Activated CD8-positive, alpha-beta T cell treated with anti-CD3 and anti-CD28 coated beads for 36 hours (primary cell): Measurements from ENCODE around the gene ATG9A. TPM values are rescaled to one million over a fixed set of nuclear protein-coding genes. Genes with fewer than 3 reads are reported as not detected.
"Not testable (repeated sequence)": the region's sequence is repeated elsewhere in the genome, so short reads cannot be mapped to it uniquely, and the experiment has no call there.

Source experiments
- ATAC-seq: fragments of 200-7000 bp; cut with Tn5 transposase; one replicate; pipeline ENCODE4 v1.10.0; 2021; ENCODE audit warnings: mild to moderate bottlenecking, moderate library complexity
- CTCF ChIA-PET: fragments of 350-600 bp; sonication (Branson Sonifier 250); formaldehyde crosslinking; loops from one replicate; lab custom pipeline; 2021; ENCODE audit warnings: antibody characterized with exemption; lab: Charles Lee
- POLR2A ChIA-PET: fragments of 350-600 bp; sonication (Branson Sonifier 250); formaldehyde crosslinking; loops from one replicate; lab custom pipeline; 2021; ENCODE audit warnings: antibody characterized with exemption; lab: Charles Lee
- DNase-seq: peaks from one replicate; pipeline ENCODE4 v3.0.0-alpha.2; 2020
- H3K27ac Mint-ChIP-seq: one replicate; pipeline ENCODE4 v1.8.0; 2021; ENCODE audit warnings: mild to moderate bottlenecking, mixed read lengths
- H3K27me3 Mint-ChIP-seq: one replicate; pipeline ENCODE4 v1.8.0; 2021; ENCODE audit warnings: mixed read lengths
- H3K36me3 Mint-ChIP-seq: one replicate; pipeline ENCODE4 v1.8.0; 2021; ENCODE audit warnings: low read depth, mixed read lengths
- H3K4me1 Mint-ChIP-seq: one replicate; pipeline ENCODE4 v1.8.0; 2021; ENCODE audit warnings: low read depth, mixed read lengths
- H3K4me3 Mint-ChIP-seq: one replicate; pipeline ENCODE4 v1.8.0; 2021; ENCODE audit warnings: mild to moderate bottlenecking, moderate library complexity, mixed read lengths
- H3K9me3 Mint-ChIP-seq: one replicate; pipeline ENCODE4 v1.8.0; 2021; ENCODE audit warnings: mixed read lengths
- intact Hi-C: fragments of 100-400 bp; cut with micrococcal nuclease; formaldehyde crosslinking; loops from one replicate; pipeline ENCODE4 v1.10.0; 2022
- total RNA-seq, 2 experiments: library from RNA; stranded (reverse); gene quantifications; one replicate each; pipeline ENCODE4 v1.2.3, GENCODE V29; 2021
- TF ChIP-seq, protein P1 (sequence below): fragments of 200-600 bp; IDR thresholded peaks from one replicate; pipeline ENCODE4 v1.8.0; 2022; ENCODE audit warnings: antibody characterized with exemption, mild to moderate bottlenecking

Gene ATG9A
- total RNA-seq, 2 experiments from 2014 or later = 54.8 to 58.7 TPM

DNA sequence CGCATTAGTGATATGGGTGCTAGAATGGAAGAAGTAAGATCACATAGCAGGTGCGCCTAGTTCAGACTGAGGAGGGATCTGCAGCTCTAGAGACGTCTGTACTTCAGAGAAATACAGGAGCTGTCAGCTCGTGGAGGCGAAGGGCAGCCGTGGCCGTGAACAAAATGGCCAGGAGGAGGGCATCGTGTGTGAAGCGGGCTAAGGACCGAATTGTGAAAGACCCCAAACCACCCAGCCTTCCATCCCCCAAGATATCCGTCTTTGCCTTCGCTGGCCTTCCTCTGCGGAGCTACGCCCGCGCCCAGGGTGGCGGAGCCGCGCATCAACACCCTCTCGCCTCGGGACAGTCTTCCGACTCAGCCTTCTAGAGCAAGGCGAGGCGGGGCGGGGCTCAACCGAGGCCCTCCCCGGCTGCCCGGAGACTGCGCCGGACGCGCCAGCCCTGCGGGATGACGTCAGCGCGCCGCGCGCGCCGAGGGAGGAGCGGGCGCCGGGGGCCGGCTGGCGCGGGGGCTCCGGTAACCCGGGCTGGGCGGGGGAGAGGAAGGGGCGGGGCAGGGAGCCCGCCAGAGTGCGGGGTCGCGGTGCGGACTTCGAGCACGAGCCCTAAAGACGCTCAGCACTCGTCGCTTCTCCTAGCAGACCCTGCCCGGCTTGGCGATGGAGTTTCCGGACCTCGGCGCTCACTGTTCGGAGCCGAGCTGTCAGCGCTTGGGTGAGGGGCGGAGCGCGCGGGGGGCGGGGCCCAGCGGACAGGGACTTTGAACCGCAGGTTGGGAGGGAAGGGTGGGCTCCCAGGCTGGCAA is 22.9 kb downstream of the ATG9A start, which contains the start of gene ZFAND2B:
Gene ZFAND2B, plus strand, starts transcription at position 455 of the 806 bp plus-strand sequence. Its CDS starts 206 bp downstream, at position 661.
- peaks cover 27% of the 10 kb centered on the region for H3K36me3 Mint-ChIP-seq
- H3K9me3 Mint-ChIP-seq = peaks cover 7% of the 10 kb centered on the region
- ATAC-seq (peak; percentile 93), DNase-seq (peak; percentile 96)
- H3K4me1 Mint-ChIP-seq = peaks cover 41% of the 10 kb centered on the region
- peak within 1 kb of the TSS; percentile 96 for H3K27ac Mint-ChIP-seq
- no peaks in the 10 kb centered on the region for H3K27me3 Mint-ChIP-seq
- CTCF ChIA-PET = interaction anchor here (0.7 to 4.4 kb wide), 17 partner anchors 11 to 309 kb away, joined by 3 to 21 read pairs (median 4); partner anchors contain the start of genes ABCB6, ANKZF1, ATG9A and CNPPD1
- peak within 1 kb of the TSS; percentile 90 for H3K4me3 Mint-ChIP-seq
- POLR2A ChIA-PET = interaction anchor here (0.6 to 4.1 kb wide), 15 partner anchors 10 to 915 kb away, joined by 3 to 31 read pairs (median 4); partner anchors contain the start of genes ABCB6, CNPPD1, DNAJB2 and GLB1L
- intact Hi-C loops = loop anchor here (5.0 kb wide), 1 partner anchor 34 kb away; the partner anchor contains the start of gene SLC23A3
- TF ChIP-seq, protein P1, sequence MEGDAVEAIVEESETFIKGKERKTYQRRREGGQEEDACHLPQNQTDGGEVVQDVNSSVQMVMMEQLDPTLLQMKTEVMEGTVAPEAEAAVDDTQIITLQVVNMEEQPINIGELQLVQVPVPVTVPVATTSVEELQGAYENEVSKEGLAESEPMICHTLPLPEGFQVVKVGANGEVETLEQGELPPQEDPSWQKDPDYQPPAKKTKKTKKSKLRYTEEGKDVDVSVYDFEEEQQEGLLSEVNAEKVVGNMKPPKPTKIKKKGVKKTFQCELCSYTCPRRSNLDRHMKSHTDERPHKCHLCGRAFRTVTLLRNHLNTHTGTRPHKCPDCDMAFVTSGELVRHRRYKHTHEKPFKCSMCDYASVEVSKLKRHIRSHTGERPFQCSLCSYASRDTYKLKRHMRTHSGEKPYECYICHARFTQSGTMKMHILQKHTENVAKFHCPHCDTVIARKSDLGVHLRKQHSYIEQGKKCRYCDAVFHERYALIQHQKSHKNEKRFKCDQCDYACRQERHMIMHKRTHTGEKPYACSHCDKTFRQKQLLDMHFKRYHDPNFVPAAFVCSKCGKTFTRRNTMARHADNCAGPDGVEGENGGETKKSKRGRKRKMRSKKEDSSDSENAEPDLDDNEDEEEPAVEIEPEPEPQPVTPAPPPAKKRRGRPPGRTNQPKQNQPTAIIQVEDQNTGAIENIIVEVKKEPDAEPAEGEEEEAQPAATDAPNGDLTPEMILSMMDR = no peak

DNA sequence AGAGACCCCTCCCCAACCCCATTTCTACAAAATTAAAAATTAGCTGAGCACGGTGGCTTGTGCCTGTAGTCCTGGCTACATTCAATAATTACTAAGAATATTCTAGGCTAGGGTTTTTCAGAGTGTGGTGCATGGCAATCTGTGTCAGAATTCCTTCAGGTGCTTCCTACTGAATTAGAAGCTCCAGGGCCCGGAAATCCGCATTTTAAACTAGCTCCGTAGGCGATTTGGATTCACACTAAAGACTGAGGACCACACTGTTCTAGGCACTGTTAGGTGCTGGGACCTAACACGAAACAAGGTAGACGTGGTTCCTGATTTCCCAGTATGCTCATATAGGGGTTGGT is 23.5 kb downstream of the ATG9A start:
- H3K4me3 Mint-ChIP-seq = peak overlapping the region; percentile 90
- ChIA-PET CTCF (interaction anchor here (0.8 to 4.4 kb wide), 15 partner anchors 10 to 308 kb away, joined by 3 to 21 read pairs (median 4); partner anchors contain the start of genes ABCB6, ANKZF1, ATG9A and CNPPD1), POLR2A (interaction anchor here (0.8 to 4.1 kb wide), 14 partner anchors 9 to 915 kb away, joined by 3 to 31 read pairs (median 4); partner anchors contain the start of genes ABCB6, CNPPD1, DNAJB2 and GLB1L)
- intact Hi-C loops = loop anchor here (5.0 kb wide), 1 partner anchor 34 kb away; the partner anchor contains the start of gene SLC23A3
- no peaks in the 10 kb centered on the region for H3K27me3 Mint-ChIP-seq
- peak overlapping the region; percentile 96 for H3K27ac Mint-ChIP-seq
- peaks cover 9% of the 10 kb centered on the region for H3K9me3 Mint-ChIP-seq
- H3K4me1 Mint-ChIP-seq = peaks cover 37% of the 10 kb centered on the region
- ATAC-seq (no peak), DNase-seq (no peak)
- H3K36me3 Mint-ChIP-seq = peaks cover 23% of the 10 kb centered on the region
- TF ChIP-seq, protein P1 = no peak

DNA sequence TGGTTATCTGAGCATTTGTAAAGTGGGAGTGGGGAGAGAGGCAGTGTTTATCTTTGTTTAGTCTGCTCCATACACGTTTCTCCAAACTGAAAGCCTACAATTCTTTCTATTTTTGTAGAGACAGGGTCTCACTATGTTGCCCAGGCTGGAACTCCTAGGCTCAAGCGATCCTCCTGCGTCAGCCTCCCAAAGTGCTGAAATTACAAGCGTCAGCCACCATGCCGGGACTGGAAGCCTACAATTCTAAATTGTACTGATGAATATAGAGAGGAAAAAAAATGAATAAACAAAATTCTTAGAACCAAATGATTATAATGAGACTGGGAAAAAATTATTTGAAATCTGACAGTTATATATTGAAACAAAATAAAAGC is 24.3 kb downstream of the ATG9A start:
- intact Hi-C loops = loop anchor here (5.0 kb wide), 1 partner anchor 33 kb away; the partner anchor contains the start of gene SLC23A3
- H3K36me3 Mint-ChIP-seq = peaks cover 19% of the 10 kb centered on the region
- H3K27ac Mint-ChIP-seq = peak overlapping the region; percentile 44
- ChIA-PET POLR2A (interaction anchor here (1.1 to 3.2 kb wide), 5 partner anchors 8 to 50 kb away, joined by 3 to 27 read pairs (median 4); partner anchors contain the start of genes ABCB6 and CNPPD1), CTCF (interaction anchor here (0.9 to 2.3 kb wide), 3 partner anchors 13 to 90 kb away, joined by 4 to 17 read pairs (median 7); no protein-coding TSS in a partner anchor)
- no peak for DNase-seq
- TF ChIP-seq, protein P1 = no peak
- peaks cover 39% of the 10 kb centered on the region for H3K4me1 Mint-ChIP-seq
- no peaks in the 10 kb centered on the region for H3K27me3 Mint-ChIP-seq
- peaks cover 10% of the 10 kb centered on the region for H3K9me3 Mint-ChIP-seq
- ATAC-seq = no peak
- H3K4me3 Mint-ChIP-seq = peak overlapping the region; percentile 90

DNA sequence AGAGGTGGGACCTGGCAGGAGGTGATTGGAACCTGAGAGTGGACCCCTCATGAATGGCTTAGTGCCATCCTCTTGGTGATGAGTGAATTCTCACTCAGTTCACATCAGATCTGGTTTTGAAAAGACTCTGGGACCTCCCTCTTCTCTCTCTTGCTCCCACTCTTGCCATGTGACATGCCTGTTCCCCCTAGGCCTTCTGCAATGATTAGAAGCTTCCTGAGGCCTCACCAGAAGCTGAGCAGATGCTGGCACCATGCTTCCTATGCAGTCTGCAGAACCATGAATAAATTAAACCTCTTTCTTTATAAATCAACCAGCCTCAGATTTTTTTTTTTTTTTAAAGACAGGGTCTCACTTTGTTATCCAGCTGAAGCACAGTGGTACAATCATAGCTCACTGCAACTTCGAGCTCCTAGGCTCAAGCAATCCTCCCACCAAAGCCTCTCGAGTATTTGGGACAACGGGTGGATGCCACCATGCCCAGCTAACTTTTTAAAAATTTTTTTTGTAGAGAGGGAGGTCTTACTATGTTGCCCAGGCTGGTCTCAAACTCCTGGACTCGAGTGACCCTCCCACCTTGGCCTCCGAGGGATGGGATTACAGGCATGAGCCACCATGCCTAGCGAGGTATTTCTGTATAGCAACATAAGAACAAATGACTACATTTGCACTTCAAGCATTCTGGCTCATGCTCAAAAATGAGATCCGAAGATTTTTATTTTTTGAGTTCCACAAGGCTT is 24.8 kb downstream of the ATG9A start:
- intact Hi-C loops = loop anchor here (5.0 kb wide), 1 partner anchor 32 kb away; the partner anchor contains the start of gene SLC23A3
- Mint-ChIP-seq H3K27me3 (no peaks in the 10 kb centered on the region), H3K27ac (no peak overlapping the region), H3K4me1 (peaks cover 33% of the 10 kb centered on the region), H3K36me3 (peaks cover 14% of the 10 kb centered on the region), H3K9me3 (peaks cover 10% of the 10 kb centered on the region), H3K4me3 (no peak overlapping the region)
- ATAC-seq (no peak), DNase-seq (no peak)
- TF ChIP-seq, protein P1 = no peak
- CTCF ChIA-PET = interaction anchor here (0.9 to 1.2 kb wide), 2 partner anchors 14 to 91 kb away, joined by 3 to 4 read pairs; no protein-coding TSS in a partner anchor
- POLR2A ChIA-PET = interaction anchor here (1.3 to 1.9 kb wide), 4 partner anchors 11 to 50 kb away, joined by 3 to 4 read pairs (median 3); partner anchors contain the start of gene ABCB6

DNA sequence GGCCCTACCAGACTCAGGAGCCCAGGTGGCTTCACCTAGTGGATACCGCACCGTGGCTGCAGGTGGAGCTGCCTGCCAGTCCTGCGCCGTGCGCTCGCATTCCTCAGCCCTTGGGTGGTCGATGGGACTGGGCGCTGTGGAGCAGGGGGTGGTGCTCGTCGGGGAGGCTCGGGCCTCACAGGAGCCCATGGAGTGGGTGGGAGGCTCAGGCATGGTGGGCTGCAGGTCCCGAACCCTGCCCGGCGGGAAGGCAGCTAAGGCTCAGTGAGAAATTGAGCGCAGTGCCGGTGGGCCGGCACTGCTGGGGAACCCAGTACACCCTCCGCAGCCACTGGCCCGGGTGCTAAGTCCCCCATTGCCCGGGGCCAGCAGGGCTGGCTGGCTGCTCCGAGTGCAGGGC is 28.1 kb downstream of the ATG9A start:
- Mint-ChIP-seq H3K27ac (peak overlapping the region; percentile 90), H3K9me3 (peaks cover 10% of the 10 kb centered on the region), H3K4me1 (peaks cover 21% of the 10 kb centered on the region)
- ChIA-PET POLR2A (interaction anchor here (1.1 to 2.8 kb wide), 12 partner anchors 8 to 206 kb away, joined by 3 to 26 read pairs (median 5); partner anchors contain the start of gene TUBA4A), CTCF (interaction anchor here (0.8 to 2.1 kb wide), 4 partner anchors 10 to 42 kb away, joined by 3 to 9 read pairs (median 6); no protein-coding TSS in a partner anchor)
- ATAC-seq, DNase-seq, H3K27me3 Mint-ChIP-seq, H3K36me3 Mint-ChIP-seq, H3K4me3 Mint-ChIP-seq, intact Hi-C loops: not testable (repeated sequence)

DNA sequence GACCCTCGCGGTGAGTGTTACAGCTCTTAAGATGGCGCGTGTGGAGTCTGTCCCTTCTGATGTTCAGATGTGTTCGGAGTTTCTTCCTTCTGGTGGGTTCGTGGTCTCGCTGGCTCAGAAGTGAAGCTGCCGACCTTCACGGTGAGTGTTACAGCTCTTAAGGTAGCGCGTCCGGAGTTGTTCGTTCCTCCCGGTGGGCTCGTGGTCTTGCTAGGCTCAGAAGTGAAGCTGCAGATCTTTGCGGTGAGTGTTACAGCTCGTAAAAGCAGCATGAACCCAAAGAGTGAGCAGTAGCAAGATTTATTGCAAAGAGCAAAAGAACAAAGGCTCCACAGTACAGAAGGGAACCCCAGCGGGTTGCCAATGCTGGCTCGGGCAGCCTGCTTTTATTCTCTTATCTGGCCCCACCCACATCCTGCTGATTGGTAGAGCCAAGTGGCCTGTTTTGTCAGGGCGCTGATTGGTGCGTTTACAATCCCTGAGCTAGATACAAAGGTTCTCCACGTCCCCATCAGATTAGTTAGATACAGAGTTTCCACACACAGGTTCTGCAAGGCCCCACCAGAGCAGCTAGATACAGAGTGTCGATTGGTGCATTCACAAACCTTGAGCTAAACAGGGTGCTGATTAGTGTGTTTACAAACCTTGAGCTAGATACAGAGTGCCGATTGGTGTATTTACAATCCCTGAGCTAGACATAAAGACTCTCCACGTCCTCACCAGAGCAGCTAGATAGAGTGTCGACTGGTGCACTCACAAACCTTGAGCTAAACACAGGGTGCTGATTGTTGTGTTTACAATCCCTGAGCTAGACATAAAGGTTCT is 28.7 kb downstream of the ATG9A start:
- H3K36me3 Mint-ChIP-seq, intact Hi-C loops, H3K27me3 Mint-ChIP-seq, ATAC-seq: not testable (repeated sequence)
- peak overlapping the region; percentile 75 for H3K4me3 Mint-ChIP-seq
- ChIA-PET POLR2A (interaction anchor here (0.6 to 2.8 kb wide), 25 partner anchors 9 to 206 kb away, joined by 3 to 26 read pairs (median 4); partner anchors contain the start of genes CNPPD1, DNAJB2, GLB1L and STK16), CTCF (interaction anchor here (0.8 to 2.1 kb wide), 10 partner anchors 11 to 98 kb away, joined by 3 to 9 read pairs (median 4); no protein-coding TSS in a partner anchor)
- H3K9me3 Mint-ChIP-seq = peaks cover 10% of the 10 kb centered on the region
- DNase-seq = peak; percentile 70
- H3K4me1 Mint-ChIP-seq = peaks cover 17% of the 10 kb centered on the region
- peak overlapping the region; percentile 90 for H3K27ac Mint-ChIP-seq
